Smooth muscle cell of the brain vasculature (primary cell): Measurements from ENCODE around the gene ZNF516.
"Not testable (repeated sequence)": the region's sequence is repeated elsewhere in the genome, so short reads cannot be mapped to it uniquely, and the experiment has no call there.

Source experiments
- DNase-seq: peaks from one replicate; pipeline ENCODE4 v3.0.0-alpha.2; 2012; ENCODE audit warnings: low read depth, low spot score

ZNF516 gene, protein sequence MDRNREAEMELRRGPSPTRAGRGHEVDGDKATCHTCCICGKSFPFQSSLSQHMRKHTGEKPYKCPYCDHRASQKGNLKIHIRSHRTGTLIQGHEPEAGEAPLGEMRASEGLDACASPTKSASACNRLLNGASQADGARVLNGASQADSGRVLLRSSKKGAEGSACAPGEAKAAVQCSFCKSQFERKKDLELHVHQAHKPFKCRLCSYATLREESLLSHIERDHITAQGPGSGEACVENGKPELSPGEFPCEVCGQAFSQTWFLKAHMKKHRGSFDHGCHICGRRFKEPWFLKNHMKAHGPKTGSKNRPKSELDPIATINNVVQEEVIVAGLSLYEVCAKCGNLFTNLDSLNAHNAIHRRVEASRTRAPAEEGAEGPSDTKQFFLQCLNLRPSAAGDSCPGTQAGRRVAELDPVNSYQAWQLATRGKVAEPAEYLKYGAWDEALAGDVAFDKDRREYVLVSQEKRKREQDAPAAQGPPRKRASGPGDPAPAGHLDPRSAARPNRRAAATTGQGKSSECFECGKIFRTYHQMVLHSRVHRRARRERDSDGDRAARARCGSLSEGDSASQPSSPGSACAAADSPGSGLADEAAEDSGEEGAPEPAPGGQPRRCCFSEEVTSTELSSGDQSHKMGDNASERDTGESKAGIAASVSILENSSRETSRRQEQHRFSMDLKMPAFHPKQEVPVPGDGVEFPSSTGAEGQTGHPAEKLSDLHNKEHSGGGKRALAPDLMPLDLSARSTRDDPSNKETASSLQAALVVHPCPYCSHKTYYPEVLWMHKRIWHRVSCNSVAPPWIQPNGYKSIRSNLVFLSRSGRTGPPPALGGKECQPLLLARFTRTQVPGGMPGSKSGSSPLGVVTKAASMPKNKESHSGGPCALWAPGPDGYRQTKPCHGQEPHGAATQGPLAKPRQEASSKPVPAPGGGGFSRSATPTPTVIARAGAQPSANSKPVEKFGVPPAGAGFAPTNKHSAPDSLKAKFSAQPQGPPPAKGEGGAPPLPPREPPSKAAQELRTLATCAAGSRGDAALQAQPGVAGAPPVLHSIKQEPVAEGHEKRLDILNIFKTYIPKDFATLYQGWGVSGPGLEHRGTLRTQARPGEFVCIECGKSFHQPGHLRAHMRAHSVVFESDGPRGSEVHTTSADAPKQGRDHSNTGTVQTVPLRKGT

DNA sequence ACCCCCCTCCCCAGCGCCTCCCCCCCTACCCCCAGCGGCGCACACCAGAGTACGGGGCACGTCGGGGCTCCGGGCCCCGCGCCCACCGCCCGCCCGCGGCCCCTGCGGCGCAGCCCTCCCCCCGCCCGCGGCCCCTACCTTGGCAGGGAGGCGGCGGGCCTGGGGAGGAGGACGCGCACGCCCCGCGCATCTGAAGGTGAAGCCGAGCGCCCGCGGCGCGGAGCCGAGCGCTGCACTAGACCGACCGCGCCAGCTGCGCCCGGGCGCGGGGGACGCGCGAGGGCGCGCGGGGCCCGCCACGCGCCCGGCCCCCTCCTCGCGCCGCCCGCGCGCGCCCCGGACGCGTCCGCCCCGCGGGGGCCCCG, at the start of gene ZNF516:
Gene ZNF516, minus strand, starts transcription at position 237 of the 365 bp plus-strand sequence. CDS start 52,188 bp downstream, outside the sequence.
- DNase-seq: no peak

DNA sequence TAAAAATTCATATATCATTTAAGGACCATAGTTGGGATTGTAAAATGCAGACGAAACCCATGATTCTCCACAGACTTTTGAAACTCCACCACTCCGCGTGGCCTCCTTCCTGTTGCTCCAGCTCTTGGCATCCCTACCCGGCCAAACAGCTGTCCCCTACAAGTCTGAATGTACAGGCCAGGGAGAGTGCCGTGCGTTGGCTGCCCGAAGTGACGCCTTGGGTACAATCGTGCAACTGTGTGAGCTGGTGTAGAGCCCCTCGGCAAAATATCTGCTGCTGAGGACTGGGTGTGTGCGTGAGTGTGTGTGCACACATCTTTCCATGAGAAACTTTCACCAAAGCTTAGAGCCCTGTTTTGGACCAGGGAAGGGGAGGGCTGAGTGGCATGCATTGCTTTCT, 43.8 kb upstream of the ZNF516 start:
- DNase-seq: no peak

DNA sequence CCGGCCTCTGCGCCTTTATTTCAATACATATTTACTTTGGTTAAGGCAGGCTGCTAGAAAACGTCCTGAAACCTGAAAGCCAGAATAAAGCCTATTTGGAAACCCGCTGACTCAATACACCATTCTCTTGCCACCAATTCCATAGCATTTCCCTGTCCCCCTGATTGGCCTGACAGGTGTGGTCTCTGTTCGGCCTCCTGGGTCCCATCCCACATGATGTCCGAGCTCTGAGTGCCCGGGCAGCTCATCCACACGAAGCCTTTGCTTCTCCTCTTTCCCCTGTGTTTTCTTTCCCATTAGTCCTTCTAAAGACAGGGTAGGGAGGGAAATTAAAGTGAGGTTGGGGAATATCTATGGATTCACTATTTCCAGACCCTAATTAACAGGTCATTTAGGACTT, 42.6 kb upstream of the ZNF516 start:
- no peak for DNase-seq

DNA sequence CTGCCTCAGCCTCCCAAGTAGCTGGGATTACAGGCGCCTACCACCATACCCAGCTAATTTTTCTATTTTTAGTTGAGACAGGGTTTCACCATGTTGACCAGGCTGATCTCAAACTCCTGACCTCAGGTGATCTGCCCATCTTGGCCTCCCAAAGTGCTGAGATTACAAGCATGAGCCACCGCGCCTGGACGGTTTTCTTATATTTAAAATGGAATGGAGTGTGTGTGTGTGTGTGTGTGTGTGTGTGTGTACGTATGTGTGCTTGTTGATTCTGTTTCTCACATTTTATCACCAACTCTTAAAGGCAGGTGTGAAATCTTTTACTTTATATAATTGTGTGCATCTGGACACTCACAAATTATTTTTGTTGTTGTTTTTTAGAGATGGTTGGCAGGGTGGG, 41.6 kb upstream of the ZNF516 start:
- DNase-seq: not testable (repeated sequence)

DNA sequence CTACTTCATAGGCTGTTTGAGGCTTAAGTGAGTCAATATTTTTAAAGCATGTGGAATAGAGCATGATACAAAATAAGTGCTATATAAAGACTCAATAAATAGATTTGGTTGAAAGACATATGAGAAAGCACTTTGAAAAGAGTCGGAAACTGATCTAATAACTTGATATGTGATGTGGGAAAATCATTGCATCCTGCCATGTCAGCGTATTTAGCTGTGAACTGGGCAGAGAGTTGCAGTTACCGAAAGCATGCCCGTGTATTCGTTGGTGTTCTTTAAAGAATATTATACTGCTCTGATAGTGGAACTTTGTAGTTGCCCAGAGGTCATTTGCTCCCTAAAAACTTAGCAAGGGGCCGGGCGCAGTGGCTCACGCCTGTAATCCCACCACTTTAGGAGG, 37.8 kb upstream of the ZNF516 start:
- no peak for DNase-seq

DNA sequence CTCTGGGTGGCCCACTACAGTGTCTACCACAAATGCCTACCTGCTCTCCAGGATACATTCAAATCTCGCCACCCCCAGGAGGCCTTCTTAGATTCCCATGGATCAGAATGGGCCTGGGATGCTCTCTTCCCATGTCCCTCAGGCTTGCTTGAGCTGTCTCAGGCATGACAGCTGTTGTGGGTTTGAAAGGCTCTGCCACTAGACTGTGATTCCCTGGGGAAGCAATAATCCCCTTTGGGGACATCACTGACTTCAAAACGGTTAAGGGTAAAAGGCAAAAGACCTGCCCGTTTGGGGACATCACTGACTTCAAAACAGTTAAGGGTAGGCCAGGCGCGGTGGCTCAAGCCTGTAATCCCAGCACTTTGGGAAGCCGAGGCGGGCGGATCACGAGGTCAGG, 35.8 kb upstream of the ZNF516 start:
- no peak for DNase-seq

DNA sequence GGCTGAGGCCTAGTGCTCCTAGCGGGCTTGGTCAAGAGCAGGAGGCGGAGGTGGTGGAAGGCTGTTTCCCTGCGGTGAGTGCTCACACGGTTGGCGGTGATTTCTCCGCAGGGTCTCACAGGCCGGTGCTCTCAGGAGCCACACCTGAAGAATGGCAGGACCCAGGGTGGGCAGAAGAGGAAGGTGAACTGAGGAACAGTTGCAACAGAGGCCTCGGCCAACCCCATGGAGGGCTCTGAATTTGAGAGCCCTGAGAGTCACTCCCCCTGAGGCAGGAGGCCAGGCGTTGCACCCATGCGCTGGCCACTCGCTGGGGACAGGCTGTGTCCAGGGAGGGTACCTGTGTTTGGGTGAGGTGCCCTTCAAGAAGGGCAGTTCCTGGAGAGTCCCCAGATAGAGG, 35.3 kb upstream of the ZNF516 start:
- DNase-seq: no peak

DNA sequence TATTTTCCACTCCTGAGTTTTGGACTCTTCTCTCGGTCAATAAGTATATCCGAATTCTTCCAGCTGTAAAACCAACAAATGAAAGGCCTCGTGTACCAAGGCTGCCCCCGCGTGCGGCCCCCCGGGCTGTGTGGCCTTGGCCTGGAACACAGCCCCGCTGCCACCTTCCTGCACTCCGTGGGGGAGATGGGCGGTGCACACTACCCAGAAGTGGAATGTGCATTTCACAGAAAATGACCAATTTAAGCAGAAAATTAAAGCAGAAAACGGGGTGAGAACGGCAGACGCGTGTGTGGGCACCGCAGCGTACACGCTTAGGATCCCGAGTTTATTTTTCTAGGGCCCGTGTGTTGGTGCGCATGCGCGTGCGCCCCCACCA, 34.4 kb upstream of the ZNF516 start:
- no peak for DNase-seq

DNA sequence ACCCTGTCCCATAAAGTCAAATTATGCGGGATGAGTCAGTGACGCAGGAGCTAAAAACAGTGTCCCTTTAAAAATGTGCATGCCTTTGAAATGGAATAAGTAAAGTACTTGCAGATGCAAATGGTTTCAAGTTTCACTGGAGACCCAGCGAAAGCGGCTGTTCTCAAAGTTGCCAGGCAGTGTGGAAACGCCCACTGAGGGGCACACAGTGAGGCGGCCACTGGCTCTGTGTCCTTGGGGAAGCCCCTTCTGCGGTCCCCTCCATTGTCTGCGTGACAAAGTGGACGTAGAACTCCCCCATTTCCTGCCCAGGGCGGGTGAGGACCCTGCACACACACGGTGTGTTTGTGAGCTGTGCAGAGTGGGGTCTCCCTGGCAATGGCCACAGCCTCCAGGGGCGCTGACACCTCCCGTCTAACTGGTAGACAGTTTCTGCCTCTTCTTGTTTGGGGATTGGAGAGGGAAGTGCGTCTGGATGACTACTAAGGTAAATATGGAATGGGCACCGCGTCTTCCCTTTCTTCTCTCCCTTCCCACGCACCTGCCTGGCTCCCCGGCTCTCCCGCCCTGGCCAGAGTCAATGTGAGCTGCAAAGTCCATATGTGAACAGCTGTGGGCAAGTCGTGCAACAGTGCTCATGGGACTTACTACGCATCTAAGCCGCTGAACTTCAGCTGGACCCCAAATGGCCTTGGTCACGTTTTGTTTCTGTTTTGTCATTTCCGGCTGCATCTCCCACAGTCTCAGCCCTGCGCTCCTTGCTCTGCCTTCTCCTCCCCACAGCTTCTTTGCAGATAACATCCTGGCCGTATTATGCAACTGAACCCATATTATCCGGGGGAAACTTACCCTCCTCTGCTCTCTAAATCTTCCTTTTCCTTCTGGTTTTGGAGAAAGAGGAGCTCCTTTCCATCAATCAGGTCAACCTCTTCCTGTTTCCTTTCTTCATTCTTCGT, 33.7 kb upstream of the ZNF516 start:
- no peak for DNase-seq

DNA sequence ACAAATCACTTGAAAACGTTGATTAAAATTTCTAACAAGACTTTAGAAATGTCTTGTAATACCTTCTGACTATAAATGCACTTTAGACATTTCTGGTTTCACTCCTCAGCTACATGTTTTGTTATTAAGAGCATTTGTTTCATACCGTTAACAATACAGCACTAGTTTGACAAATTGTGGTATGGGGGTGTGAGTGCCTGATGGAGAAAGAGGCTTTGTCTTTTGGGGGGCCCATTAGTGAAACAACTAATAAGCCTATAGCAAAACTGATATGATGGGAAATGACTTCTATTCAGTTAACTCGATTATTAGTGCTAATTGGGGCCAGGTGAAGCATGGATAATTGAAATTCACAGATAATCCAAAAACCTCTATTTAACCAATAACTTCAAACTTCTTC, 30.9 kb upstream of the ZNF516 start:
- DNase-seq: no peak

DNA sequence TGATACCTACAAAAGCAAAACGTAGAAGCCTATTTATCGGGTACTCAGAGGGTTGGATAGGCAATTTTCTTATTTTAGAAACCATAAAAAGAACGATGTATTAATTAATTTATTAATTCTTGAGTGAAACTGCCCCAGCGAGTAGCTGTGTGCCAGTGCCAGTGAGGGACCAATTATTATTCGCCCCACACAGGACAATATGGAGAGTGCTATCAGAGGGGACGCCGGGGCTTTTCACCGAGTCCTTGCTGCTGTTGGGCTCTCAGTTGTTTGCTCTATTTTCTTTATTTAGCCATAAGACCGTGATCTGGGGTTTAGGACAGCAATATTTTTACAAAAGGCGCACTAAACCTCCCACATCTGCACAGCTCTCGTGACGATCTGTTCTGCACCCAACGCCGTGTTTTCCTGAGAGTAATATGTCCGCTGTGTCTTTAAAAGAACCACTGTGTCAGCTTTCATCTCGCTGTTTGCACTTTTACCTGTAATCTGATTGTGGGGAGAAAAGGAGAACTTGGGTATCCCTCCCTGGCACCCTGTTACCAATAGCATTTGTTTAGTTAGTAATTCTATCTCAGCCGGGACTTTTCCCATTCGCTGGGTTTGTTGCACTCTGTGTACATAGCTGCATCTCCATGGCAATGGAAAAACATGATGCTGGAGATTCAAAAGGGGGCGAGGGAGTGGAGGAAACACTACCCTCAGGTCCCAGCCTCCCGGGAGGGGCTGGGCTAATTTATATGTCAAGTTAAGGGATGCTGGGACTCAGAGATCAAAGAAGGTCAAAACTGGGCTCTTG, 30.1 kb upstream of the ZNF516 start:
- DNase-seq: no peak

DNA sequence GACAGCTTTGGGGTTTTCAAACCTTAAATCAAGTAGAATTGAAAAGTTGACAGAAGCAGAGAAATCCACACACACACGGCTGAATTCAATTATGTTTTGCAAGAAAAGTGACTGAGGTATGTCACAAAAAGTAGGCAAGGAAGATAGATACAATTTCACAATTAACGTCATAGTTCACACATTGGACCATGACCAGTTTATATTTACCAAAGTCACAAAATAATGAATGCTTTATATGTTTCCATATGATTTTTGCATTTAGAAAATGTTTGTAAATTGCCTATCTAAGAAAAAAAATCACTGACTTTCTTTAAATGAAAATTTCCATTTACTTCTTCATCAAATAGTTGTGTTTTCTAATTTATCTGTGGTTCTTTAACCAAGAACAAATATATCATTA, 29.4 kb upstream of the ZNF516 start:
- DNase-seq: no peak

DNA sequence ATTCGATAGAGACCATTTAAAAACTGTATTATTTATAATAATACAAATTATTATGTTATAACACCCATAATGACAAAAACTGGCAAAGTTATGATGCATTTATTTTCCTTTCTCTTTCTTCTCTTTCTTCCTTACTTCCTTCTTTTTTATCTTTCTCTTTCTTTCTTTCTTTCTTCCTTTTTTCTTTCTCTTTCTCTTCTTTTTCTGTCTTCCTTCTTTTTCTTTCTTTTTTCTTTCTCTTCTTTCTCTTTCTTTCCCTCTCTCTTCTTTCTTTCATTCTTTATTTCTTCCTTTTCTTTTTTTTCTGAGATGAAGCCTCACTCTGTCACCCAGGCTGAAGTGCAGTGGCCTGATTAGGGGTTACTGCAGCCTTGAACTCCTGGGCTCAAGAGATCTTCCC, 27.5 kb upstream of the ZNF516 start:
- no peak for DNase-seq

DNA sequence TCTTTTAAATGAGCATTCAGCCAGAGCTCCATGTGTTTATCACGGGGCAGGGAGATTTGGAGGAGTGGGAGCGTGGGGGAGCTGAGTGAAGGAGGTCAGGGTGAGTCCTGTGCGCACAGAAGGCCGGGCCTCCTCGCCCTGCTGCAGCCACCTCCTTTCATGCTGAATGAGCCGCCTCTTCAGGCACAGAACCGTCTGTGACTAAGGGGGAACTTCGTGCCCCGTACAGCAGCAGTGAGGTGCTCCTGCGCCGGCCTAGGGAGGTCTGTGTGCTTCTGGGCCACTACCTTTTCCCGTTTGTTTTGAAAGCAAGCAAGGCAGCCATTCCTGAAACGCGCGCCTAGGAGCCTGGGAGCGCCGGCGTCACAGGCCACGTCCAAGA, 27.1 kb upstream of the ZNF516 start:
- no peak for DNase-seq

DNA sequence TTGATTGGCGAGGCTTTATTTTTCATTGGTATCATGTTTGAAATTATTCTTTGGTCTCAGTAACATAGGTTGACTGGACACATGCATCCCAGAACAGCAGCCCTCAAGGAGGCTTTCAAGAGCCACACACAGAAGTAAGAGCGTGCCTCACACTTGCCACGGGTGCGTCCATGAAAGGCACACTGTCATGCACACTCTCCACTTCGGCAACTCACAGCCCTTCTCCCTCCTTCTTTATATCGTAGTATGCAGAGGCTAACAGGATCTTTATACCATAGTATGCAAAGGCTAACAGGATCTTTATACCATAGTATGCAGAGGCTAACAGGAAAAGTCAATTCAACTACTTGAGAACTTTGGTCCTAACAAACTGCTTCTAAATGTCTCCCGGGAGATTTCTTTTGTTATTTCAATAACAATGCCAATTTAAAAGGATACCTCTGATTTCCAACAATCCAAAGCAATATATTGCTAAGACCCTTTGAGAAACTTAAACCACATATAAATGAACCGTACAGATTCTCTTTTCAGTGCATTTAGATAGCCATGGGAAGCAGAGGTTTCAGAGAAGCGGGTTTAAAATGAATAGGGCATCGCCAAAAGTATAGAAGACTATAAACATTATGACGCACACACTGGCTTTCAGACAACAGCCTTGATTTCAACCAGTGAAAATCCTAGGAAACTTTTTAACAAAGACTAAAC, 26.5 kb upstream of the ZNF516 start:
- no peak for DNase-seq

DNA sequence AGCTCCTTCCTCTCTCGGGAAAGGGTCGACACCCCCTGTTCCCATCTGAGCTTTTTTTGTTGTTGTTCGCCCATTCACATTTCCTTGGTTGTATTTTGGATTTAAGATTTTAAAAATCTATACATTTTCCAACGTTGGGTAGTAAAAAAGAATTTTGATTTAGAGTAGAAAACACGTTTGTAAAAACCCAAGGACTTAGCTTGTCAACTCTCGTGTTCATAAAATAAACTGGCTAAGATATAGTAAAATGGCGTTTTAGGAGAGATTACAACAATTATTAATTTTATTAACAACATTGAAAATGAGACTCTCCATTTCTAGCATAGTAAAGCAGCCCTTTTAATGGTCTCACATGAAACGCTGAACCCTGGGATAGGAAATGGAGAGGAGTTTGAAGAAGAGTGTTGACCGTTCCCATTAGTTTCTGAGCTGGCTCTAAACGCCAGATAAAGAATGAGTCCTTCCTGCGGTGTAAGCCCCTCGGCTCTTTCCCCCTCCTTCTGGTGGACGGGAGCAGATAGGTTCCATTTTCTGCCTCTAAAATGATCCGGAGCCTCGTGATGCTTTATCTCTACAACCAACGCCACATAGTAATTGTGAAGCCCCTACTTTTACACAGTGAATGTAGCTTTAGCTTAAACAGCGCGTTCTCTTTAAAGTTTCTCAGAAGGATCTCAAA, 24.0 kb upstream of the ZNF516 start:
- no peak for DNase-seq

DNA sequence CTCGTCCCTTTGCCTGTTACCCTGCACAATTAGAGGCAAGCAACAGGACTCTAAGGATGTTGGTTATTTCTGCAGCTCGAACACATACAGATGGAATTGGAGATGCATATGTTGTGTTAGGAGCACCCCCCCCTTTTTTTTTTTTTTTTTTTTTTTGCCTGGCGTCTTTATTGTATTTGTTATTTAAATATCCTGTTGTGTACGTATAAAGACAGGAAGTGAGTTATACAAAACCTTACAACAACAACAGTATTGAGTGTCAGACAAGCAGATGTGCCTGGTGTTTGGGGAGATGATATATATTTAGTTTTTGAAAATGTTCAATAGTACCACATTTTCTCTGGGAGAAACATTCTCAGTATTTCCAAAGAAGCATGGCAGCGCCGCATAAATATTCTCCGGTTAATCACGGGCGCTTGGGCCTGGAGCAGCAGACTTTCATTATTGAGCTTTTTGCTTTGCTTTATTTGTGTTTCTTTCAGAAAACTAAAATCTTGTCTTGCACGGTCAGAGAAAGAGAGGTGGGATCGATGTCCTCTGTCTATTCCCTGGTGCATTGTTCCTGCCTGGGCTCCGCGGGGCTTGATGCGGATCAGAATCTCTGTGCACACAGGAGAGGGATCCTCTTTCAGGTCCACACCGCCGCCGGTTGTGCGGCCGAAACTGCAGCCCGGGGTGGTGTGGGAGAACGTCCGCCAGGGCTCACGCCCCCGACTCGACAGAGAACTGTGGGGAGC, 23.2 kb upstream of the ZNF516 start:
- no peak for DNase-seq

DNA sequence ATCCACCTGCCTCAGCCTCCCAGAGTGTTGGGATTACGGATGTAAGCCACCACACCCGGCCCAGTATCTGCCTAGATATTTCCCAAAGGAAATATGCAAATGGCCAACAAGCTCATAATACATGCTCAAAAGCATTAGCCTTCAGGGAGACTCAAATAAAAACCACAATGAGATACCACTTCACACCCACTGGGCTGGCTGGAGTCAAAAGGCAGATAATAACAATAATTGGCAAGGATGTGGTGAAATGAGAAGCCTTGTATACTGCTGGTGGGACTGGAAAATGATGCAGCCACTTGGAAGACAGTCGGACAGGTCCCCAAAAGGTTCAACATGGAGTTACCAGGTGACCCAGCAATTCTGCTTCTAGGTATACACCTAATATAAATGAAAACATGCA, 20.5 kb upstream of the ZNF516 start:
- no peak for DNase-seq

DNA sequence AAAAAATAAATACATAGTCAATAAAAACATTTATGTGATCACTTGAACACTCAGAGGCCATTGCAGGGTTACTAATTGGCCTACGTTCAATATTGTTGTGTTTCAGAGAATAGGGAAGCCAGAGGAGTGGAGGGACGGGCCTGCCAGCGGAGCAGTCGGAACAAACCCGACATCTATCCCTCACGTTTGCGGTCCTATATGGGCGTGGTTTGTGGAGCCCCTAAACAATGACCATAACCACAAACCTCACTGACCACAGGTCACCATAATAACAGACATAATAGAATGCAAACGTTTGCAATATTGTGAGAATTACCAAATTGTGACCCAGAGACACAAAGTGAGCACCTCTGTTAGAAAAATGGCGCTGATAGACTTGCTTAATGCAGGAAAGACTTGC, 19.5 kb upstream of the ZNF516 start:
- DNase-seq: no peak
